GM18498 (cell line): ENCODE data around the gene ACER2.
"Not testable (repeated sequence)": the region's sequence is repeated elsewhere in the genome, so short reads cannot be mapped to it uniquely, and the experiment has no call there.

ENCODE experiments used
- ATAC-seq: cut with Tn5 transposase; IDR thresholded peaks from one replicate; pipeline ENCODE4 v1.9.1; 2021; ENCODE audit warnings: mild to moderate bottlenecking, moderate library complexity; ENCODE audit not compliant: unreplicated experiment

The ACER2 gene

DNA sequence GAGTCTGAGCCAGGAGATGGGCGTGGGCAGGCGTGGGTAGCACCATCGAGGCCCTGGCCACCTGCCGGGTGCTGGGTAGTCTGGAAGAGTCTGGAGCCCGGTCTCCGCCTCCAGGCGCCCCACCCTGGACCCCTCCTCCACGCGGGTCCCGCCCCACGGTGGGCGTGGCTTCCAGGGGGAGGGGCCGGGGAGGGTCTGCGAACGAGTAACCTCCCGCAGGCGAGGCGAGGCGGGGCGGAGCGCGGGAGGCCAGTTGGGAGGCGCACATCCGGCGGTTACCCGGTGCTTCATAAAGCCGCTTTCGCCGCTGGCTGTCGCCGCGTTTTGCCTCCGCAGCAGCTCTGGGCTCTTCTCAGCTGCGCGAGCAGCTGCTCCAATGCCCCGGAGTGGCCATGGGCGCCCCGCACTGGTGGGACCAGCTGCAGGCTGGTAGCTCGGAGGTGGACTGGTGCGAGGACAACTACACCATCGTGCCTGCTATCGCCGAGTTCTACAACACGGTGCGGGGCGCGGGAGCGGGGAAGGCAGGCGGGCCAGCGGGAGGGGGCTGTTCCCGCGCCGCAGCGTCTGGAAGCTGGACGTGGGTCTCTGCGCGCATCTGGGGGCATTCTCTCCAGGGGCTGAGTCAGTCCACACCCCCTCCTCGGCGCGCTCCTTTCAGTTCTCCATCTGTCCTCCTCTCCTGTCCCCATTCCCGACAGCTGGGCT is at the start of gene ACER2:
ACER2 (plus strand) TSS at position 317 of the 708 bp plus-strand sequence; CDS start at position 393, 76 bp downstream.
- ATAC-seq = peak; percentile 97

DNA sequence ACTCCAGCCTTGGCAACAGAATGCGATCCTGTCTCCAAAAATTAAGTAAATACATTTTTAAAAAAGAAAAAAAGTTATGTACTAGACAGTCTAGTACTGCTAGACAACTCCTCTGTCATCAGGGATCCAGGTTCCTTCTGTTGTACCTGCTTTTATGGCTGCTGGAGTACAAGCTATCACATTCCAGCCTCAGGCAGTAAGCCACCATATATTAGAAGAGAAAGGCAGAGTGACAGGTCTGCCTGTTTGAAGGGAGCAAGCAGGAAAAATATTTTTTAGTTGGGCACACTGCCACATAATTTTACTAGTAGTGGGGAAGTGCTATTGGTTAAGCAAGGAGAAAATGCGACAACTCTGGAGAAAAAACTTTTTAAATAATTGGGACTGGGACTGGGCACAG is 39.7 kb upstream of the ACER2 start:
- ATAC-seq = no peak

DNA sequence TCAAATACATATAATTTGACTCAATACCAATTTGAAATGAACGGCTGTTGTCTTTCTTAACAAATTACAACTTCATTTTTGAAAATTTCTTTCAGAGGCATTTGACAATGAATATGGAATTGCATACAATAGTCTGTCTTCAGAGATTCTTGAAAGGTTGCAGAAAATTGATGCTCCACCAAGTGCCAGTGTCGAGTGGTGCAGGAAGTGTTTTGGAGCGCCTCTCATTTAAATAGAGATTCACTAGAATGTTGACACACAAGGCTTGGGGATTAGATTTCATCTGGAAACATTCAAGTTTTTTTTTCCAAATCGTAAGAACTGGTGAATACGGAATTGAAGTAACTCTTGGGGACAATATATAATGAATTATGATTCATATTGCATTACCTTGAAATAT is 36.9 kb upstream of the ACER2 start:
- ATAC-seq = no peak

DNA sequence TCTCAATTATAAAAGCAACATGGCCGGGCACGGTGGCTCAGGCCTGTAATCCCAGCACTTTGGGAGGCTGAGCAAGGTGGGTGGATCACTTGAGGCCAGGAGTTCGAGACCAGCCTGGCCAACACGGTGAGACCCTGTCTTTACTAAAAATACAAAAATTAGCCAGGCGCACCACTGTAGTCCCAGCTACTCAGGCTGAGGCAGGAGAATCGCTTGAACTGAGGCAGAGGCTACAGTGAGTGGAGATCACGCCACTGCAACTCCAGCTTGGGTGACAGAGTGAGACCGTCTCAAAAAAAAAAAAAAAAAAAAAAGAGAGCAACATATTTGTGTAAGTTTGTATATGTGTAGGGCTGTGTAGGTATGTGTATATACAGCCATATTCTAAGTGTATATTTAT is 36.2 kb upstream of the ACER2 start:
- no peak for ATAC-seq

DNA sequence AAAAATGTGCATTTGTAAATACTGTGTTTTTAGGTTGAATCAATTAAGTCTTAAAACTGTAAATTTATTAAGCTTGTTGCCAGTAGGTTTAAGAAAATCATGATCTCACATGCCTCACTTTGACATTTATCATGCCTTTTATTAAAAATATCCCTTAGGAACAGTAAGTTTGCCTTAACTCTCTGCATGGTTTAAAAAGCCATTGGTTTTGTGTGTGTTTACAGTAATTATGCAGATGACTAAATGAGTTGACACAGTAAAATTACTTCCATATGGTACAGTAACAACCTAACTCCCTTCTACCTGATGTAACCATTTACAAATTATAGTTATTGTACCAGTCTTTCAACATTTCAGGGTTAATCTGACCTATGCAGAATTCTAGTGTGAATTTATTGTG is 35.3 kb upstream of the ACER2 start:
- ATAC-seq = no peak

DNA sequence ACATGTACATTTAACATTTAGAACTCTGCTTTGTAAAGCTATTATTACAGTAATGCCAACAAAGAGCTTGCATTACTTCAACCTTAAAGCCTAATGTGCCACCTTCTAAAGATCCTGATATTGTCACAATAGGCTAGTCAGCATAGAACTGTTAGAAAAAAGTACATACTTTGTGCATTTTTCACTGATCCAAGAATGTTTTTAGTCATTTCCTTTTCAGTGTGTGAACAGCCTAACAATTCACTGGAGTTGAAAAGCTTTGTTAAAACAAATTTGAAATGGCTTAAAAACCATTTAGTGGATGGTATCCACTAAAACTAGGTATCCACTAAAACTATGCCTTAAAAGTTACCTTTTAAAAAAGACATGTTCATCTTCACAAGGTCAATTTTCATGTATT is 33.3 kb upstream of the ACER2 start:
- ATAC-seq = no peak

DNA sequence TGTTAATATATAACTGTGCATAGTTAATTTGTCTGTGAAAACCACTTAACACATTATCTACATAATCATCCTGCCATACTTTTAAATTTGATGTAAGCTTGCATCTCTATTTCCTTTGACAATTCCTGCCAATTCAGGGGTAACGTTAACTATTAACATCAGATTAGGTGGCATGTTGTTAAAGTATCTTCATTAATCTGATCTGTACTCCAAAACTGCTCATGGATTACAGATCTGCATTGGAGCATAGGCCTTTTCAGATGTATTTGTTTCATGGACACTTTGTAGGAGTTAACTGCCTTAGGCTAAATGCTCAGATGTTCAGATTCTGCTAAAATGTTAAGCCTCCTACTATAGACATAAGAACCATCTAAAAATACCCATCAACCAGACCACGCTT is 31.9 kb upstream of the ACER2 start:
- no peak for ATAC-seq

DNA sequence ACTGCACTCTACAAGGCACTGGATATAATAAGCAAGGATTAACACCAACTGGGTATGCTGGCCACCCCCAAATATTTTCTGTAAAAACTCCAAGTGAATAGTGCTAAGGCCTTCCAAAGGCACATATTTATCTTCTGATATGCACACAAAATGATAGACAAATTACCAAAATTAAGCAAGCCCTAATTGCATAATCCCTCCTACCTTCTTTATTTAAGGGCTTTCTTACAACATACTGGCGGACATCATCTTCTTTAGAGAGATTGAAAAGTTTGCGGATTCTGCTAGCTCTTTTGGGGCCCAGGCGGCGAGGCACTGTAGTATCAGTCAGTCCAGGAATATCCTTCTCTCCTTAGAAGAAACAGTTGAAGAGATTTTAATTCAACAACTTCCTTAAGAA is 30.6 kb upstream of the ACER2 start:
- no peak for ATAC-seq

DNA sequence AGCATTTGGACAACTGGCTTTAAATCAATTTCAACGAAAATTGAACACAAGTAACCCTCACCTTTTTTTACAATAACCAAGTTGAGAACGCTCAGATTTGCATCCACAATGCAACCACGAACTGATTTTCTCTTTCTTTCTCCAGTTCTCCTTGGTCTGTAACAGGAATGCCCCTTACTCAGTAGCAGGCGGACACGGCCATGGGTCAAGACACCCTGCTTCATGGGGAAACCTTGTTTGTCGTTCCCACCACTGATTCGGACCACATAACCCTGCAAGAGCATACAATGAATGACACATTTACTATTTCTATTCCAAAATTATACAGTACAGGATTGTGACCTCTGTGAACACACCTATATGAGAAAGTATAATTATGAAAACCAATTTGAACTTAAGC is 30.2 kb upstream of the ACER2 start:
- no peak for ATAC-seq

DNA sequence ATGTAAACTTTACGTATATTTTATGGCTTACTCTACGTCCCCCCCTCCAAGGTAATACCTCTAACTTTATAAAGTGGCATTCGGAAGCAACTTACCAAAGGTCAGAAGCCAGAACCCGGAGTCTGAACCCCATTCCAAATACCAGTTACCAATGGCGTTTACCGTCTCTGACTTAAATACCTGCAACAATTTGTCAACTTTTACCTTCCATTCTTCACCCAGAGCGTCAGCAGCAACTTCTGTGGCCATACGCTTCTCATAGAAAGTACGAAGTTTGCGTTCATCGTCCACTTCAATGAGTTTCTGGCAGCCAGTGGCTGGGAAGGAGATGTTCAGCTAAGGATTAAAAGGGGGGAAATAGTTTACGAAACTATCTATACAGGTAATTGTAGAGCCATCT is 29.5 kb upstream of the ACER2 start:
- ATAC-seq = no peak

DNA sequence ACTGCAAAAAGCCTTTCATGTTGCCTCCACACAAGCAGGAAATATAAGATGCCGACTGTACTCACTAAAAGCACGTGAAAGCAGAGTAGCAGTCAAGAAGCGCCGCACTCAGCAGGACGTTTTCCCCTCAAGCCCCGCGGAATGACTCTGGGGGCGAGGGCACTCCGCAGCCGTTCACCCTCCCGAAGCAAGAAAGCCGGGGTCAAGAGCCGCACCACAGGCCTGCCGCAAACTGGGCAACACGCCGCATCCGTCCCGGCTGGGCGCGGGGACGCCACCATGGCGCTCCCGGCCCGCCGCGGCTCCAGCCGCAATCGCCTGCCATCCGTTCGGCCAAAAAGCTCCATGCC is 29.1 kb upstream of the ACER2 start:
- peak; percentile 40 for ATAC-seq

DNA sequence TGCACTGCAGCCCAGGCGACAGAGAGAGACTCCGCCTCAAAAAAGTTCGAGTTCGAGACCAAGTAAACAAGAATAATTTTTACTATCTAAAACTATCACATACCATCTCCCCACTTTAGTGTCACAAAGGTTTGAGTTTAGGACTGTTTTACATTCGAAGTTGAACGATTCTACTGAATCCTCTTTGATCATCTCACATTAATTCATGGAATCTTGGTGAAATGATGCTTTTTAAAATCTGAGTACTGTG is 28.1 kb upstream of the ACER2 start:
- no peak for ATAC-seq

DNA sequence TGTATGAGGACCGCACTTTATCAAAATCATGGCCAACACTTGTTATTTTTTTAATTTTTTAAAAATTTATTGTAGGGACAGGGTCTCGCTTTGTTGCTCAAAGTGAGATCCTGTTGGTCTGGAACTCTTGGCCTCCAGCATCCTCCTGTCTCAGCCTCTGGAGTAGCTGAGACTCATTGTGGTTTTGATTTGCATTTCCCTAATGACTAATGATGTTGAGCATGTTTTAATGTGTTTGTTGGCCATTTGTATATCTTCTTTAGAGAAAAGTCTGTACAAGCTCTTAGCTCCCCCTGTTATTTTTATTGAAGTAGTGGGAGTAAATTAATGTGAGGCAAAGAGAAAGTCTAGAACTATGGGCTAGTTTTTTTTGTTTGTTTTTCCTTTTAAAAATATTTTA is 27.2 kb upstream of the ACER2 start:
- no peak for ATAC-seq

DNA sequence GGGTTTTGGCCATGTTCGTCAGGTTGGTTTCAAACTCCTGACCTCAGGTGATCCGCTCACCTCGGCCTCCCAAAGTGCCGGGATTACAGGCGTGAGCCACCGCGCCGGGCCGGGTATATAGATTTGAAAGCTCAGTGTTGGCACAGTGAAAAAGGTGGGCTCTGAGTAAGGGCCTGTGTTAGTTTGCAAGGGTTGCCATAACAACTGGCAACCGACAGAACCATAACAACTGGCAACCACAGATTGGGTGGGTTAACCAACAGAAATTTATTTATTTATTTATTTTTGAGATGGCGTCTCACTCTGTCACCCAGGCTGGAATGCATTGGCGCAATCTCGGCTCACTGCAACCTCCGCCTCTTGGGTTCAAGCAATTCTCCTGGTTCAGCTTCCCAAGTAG is 23.6 kb upstream of the ACER2 start:
- not testable (repeated sequence) for ATAC-seq

DNA sequence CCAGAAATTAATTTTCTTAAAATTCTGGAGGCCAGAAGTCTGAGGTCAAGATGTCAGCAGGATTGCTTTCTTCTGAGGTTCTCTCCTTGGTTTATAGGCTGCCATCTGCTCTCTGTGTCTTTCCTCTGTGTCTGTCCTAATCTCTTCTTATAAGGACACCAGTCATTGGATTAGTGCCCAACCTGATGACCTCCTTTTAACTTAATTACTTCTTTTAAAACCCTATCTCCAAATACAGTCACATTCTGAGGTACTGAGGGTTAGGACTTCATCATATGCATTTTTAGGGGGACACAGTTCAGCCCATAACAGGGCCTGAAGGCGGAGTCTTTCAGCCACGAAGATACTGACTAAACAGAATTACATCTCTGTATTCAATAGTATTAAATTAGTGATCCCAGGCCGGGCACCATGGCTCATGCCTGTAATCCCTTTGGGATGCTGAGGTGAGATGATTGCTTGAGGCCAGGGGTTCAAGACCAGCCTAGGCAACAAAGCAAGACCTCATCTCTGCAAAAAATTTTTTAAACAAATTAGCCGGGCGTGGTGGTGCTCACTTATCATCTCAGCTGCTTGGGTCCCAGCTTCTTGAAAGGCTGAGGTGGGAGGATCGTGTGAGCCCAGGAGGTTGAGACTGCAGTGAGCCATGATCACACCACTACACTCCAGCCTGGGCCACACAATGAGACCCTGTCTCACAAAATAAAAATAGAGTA is 22.9 kb upstream of the ACER2 start:
- ATAC-seq = no peak

DNA sequence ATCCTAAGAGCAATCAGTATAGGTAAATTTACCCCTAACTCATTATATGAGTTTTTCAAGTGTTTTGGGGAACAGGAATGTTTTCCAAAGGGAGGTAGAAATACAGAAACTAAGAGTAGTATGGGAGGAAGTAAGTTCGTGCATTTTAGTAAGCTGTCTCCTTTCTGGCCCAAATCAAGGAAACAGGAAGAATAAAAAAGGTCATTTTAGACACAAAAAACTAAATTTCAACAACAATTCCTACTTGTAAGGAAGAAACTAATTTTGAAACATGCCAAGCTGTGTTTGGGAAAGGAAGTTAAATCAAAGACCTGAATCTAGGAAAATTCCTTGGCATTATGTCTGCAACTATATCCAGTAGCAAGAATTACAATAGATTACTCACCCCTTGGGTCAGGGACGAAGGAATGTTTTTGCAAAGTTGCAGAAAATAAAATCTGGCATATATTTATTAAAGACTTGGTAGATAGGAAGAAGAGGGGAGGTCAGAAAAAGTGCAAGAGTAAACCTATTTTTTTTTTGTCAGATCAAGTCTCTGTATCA is 22.2 kb upstream of the ACER2 start:
- no peak for ATAC-seq

DNA sequence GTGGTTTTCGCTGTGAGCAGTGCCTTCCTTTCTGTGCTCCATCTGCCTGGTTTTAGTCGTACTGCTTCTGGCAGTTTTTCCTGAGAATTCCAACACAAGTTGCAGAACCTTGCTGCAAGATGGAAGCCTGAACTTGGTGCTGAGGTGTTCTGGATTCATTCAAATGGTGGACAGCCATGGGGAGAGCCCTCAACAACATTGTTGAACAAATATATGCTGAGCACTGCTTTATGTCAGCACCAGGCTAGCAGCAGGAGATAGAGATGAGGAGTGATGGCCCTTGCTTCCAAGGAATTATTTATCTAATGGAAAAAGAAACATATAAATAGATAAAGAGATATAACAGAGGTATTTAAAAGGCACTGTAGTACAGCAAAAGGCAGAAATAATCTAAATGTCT is 21.5 kb upstream of the ACER2 start:
- no peak for ATAC-seq

DNA sequence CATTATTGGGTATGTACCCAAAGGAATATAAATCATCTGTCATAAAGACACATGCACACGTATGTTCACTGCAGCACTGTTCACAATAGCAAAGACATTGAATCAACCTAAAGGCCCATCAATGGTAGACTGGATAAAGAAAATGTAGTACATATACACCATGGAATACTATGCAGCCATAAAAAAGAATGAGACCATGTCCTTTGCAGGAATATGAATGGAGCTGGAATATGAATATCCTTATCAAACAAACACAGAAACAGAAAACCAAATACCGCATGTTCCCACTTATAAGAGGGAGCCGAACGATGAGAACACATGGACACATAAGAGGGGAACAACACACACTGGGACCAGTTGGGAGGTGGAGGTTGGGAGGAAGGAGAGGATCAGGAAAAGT is 19.3 kb upstream of the ACER2 start:
- ATAC-seq = not testable (repeated sequence)

DNA sequence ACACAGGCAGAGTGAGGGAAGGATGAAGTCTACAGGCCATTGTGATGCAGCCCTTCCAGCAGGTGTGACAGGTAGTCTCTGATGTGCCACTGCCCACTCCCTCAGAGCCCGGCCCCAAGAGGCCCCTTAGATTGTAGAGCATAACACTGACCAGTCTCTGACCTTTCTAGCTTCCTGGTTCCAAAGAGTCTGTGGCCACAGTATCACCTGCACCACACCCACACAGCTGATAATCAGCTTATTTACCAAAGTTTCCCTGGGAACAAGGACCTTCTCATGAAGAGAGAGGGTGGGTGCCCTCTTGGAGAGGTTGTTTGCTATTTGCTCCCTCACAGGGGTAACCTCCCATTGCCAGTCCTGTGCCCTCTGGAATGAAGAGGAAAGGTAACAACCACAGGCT is 11.0 kb upstream of the ACER2 start:
- no peak for ATAC-seq

DNA sequence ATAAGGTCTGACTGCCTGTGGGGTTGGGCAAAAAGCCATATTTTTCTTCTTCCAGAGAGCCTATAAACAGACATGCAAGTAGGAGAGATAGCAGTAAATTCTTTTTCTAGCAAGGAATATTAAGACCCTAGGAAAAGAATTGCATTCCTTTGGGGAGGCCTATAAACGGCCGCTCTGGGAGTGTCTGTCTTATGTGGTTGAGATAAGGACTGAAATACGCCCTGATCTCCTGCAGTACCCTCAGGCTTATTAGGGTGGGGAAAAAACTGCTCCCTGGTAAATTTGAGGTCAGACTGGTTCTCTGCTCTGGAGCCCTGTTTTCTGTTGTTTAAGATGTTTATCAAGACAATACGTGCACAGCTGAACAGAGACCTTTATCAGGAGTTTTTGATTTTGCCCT is 5.6 kb upstream of the ACER2 start:
- ATAC-seq = not testable (repeated sequence)

DNA sequence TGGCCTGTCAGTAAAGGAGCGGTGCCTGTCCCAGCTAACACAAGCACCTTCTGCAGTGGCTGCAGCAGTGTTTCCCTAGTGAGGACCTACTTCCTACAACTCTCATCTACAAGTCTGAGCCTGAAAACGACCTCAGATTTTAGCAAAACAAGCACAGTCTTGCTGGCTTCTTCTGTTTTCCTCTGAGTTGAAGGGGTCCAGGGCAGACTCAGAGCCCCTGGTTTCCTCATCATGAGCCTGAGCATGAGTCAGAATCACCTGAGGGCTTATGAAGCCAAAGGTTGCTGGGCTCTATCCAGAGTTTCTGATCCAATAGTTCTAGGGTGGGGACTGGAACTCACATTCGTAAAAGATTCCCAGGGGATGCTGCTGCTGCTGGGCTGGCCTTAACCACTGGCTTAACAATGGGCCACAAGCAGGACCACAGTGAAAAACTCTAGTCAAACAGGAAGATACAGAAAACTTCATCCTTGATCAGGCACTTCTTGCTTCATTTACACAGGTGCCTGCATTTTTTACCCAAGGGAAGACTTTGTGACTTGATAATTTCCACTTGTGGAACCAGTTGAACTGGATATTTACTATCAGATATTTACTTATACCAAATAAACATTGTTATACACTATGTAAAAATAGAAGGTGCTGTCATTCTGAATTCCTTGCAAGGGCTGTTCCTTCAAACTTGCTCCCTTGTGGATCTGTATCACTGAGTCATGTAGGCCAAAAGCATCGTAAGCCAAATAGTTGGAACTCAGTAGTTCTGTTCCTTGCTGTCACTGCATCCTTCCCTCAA is 4.3 kb upstream of the ACER2 start:
- ATAC-seq = no peak

DNA sequence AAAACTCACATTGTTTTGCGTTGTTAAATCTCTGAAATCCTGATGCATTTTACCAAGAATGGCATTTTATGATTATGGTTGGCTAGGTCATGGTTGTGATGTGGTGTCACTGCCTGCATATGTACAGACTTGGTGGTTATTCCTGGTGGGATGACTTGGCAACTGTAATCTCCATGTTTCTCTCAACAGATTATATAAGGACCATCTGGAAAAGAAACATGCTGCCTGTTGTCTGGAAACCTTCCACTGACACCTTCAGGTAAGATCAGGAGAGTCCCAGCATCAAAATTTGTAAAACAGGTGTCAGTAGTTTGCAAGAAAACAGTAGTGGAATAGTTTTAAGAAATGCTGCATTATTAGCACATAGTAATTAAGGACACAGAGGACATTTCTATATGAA is 3.0 kb upstream of the ACER2 start:
- no peak for ATAC-seq
